Measurements from ENCODE around the gene XYLT2. TPM values are rescaled to one million over a fixed set of nuclear protein-coding genes. Genes with fewer than 3 reads are reported as not detected.

Gene XYLT2
- total and polyA plus RNA-seq, 9 of the 15 experiments (the other 6 are each of a cell fraction or from before 2014, with no cell fraction given): 0.63 to 9.1 (median 4.3) TPM

DNA sequence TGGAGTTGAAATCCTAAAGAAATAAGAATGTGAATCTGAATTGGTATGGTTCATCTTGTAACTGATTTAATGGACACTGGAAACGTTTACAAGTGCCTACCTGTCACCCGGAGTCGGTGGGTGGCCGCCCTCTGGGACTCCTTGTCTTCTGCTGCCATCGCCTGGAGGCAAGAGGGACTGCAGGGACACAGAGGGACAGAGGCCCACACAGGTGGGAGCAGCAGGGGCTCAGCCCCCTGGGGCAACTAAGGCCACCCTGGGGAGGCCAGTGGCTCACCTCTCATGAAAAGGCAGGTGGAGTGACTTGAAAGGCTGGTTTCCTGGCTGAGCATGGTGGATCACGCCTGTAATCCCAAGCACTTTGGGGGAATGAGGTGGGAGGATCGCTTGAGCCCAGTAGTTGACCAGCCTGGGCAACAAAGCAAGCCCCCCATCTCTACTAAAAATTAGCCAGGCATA lies 48.5 kb upstream of the XYLT2 start (continued):
- TF ChIP-seq YY1 (IDR thresholded peaks at IDR 0.05; ENCODE audit: borderline replicate concordance in 1 of 3, control insufficient read depth in 1 of 3, extremely low read depth in 1 of 3, insufficient read depth in 3 of 3, insufficient read length in 1 of 3, insufficient replicate concordance in 2 of 3, low read depth in 1 of 3, low read length in 2 of 3) (no peak), KLF16 (IDR thresholded peaks at IDR 0.05) (0 out of 2 replicates have a peak, but pooled peaks have one; percentile 49), RAD21 (CRISPR knock-in tag; conservative IDR thresholded peaks at IDR 0.05 in 1 of 2, IDR thresholded peaks at IDR 0.05 in 1 of 2) (peak; percentile 99), ARID2 (IDR thresholded peaks at IDR 0.05) (peak; percentile 84)
- TF ChIP-seq, protein P1, sequence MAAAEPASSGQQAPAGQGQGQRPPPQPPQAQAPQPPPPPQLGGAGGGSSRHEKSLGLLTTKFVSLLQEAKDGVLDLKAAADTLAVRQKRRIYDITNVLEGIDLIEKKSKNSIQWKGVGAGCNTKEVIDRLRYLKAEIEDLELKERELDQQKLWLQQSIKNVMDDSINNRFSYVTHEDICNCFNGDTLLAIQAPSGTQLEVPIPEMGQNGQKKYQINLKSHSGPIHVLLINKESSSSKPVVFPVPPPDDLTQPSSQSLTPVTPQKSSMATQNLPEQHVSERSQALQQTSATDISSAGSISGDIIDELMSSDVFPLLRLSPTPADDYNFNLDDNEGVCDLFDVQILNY (CRISPR knock-in tag; IDR thresholded peaks at IDR 0.05): 0 out of 2 replicates have a peak, but pooled peaks have one; percentile 40

DNA sequence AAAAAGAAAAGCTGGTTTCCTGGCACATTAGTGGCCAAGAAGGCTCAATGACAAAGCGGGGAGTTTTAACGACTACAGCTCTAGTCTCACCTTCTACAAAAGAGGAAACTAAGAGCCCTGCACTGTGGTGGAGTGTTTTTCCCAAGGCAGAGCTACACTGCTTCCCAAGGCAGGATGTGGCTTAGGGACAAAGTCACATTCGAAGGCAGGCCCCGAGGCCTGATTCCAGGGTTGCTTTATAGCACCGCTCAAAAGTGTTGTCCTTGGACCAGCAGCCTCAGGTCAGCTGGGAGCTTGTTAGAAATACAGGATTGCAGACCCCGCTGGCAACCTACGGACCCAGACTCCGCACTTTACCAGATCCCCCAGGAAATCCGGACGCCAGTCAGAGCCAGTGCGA lies 47.9 kb upstream of the XYLT2 start:
- Histone ChIP-seq H4K20me1 (replicated peaks; ENCODE audit: control insufficient read depth, insufficient read depth, low read length) (no peaks in the 10 kb centered on the region; the same call in 1 of the 2 replicates), H3K9me3 (replicated peaks; ENCODE audit: control insufficient read depth, insufficient read depth, low read depth, low read length) (no peaks in the 10 kb centered on the region), H3K9me1 (ENCODE audit: control insufficient read depth, insufficient read depth, low read length) (no peaks in the 10 kb centered on the region), H3K27me3 (ENCODE audit: control insufficient read depth in 2 of 2, insufficient read depth in 2 of 2, low read length in 2 of 2) (peaks cover 5 to 30% of the 10 kb centered on the region in 2 experiments; a peak in 4 of 5 replicates), H3K9ac (ENCODE audit: insufficient read depth in 1 of 2, low read depth in 2 of 2, low read length in 2 of 2) (no peak overlapping the region), H3K4me2 (ENCODE audit: insufficient read depth, low read length) (no peak overlapping the region), H3K79me2 (ENCODE audit: control insufficient read depth, insufficient read depth, low read length) (no peaks in the 10 kb centered on the region), H2AFZ (ENCODE audit: low read depth, low read length) (no peak overlapping the region), H3K4me1 (replicated peaks in 1 of 2; ENCODE audit: control insufficient read depth in 2 of 2, insufficient read depth in 2 of 2, low read length in 2 of 2) (no peaks in the 10 kb centered on the region; a peak in 1 of 5 replicates), H3K36me3 (ENCODE audit: control insufficient read depth, insufficient read depth, low read length) (no peaks in the 10 kb centered on the region), H3K27ac (ENCODE audit: extremely low read depth, low read depth, low read length) (no peak overlapping the region), H3K4me3 (no peak overlapping the region)
- no TSS peak for BruUV-seq (replicated peaks)
- intact Hi-C loops (cut with micrococcal nuclease) (loop anchor here (10.0 kb wide), 1 partner anchor 177 kb away; the partner anchor contains the start of gene RSAD1), in situ Hi-C loops (cut with MboI) (no loop called here)
- peak; percentile 42 for ATAC-seq
- CTCF ChIA-PET (ENCODE audit: low intra/inter-chr PET ratio): interaction anchor here (0.6 to 4.7 kb wide), 9 partner anchors 25 to 272 kb away, joined by 3 to 142 read pairs (median 6); partner anchors contain the start of genes COL1A1 and PDK2
- POLR2A ChIA-PET: interaction anchor here (0.6 to 0.7 kb wide), 3 partner anchors 78 to 466 kb away, joined by 3 read pairs; no protein-coding TSS in a partner anchor
- 24% methylated on average over 11 of the region's 11 CpGs for WGBS (ENCODE audit: insufficient coverage, low coverage, missing lambda C conversion rate)
- DNase-seq (ENCODE audit: extremely low read depth in 1 of 4, low spot score in 3 of 4): no peak
- FAIRE-seq: no peak
- no peak for TF ChIP-seq NFXL1 (CRISPR knock-in tag; IDR thresholded peaks at IDR 0.05)
- TF ChIP-seq, protein P2, sequence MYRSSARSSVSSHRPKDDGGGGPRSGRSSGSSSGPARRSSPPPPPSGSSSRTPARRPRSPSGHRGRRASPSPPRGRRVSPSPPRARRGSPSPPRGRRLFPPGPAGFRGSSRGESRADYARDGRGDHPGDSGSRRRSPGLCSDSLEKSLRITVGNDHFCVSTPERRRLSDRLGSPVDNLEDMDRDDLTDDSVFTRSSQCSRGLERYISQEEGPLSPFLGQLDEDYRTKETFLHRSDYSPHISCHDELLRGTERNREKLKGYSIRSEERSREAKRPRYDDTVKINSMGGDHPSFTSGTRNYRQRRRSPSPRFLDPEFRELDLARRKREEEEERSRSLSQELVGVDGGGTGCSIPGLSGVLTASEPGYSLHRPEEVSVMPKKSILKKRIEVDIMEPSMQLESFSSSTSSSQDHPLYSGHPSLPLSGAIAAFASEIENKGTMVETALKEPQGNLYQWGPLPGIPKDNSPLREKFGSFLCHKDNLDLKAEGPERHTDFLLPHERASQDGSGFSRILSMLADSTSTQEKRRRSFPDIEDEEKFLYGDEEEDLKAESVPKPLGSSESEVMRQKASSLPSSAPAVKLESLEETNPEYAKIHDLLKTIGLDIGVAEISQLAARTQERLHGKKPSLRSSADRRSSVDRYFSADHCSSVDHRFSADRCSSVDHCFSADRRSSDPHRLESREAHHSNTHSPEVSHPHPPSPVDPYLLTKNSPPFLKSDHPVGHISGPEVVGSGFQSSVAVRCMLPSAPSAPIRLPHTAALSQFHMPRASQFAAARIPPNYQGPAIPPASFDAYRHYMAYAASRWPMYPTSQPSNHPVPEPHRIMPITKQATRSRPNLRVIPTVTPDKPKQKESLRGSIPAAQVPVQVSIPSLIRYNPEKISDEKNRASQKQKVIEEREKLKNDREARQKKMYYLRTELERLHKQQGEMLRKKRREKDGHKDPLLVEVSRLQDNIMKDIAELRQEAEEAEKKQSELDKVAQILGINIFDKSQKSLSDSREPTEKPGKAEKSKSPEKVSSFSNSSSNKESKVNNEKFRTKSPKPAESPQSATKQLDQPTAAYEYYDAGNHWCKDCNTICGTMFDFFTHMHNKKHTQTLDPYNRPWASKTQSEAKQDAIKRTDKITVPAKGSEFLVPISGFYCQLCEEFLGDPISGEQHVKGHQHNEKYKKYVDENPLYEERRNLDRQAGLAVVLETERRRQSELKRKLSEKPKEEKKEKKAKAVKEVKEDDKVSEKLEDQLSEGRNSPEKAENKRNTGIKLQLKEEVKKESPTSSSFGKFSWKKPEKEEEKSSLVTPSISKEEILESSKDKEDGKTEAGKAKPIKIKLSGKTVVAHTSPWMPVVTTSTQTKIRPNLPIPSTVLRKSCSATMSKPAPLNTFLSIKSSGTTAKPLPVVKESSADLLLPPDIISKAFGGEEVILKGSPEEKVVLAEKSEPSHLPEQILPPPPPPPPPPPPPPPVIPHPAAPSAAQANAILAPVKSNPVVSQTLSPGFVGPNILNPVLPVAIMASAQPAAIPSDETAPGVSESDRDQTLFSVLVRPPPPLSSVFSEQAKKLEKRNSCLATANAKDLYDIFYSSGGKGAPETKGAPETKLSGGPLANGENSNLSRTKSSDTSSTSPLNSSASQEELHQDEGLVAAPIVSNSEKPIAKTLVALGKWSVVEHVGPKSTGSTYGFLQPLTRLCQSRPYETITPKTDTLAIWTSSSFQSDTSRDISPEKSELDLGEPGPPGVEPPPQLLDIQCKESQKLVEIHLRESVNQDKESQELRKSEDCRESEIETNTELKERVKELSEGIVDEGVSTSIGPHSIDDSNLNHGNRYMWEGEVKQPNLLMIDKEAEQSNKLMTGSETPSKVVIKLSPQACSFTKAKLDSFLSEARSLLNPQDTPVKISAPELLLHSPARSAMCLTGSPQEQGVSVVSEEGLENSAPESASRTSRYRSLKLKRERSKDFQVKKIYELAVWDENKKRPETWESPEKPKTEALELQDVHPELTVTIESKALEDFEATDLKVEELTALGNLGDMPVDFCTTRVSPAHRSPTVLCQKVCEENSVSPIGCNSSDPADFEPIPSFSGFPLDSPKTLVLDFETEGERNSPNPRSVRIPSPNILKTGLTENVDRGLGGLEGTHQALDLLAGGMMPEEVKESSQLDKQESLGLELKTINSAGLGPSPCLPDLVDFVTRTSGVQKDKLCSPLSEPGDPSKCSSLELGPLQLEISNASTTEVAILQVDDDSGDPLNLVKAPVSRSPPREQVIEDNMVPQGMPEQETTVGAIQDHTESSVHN (IDR thresholded peaks at IDR 0.05; ENCODE audit: borderline replicate concordance in 1 of 2, low read depth in 1 of 2): no peak
- TF ChIP-seq, protein P3, sequence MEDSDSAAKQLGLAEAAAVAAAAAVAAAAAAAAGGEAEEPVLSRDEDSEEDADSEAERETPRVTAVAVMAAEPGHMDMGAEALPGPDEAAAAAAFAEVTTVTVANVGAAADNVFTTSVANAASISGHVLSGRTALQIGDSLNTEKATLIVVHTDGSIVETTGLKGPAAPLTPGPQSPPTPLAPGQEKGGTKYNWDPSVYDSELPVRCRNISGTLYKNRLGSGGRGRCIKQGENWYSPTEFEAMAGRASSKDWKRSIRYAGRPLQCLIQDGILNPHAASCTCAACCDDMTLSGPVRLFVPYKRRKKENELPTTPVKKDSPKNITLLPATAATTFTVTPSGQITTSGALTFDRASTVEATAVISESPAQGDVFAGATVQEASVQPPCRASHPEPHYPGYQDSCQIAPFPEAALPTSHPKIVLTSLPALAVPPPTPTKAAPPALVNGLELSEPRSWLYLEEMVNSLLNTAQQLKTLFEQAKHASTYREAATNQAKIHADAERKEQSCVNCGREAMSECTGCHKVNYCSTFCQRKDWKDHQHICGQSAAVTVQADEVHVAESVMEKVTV (CRISPR knock-in tag; IDR thresholded peaks at IDR 0.05): no peak

All from K562 (cell line).